B cell (primary cell): ENCODE results near the gene COL6A1. TPM values are rescaled to one million over a fixed set of nuclear protein-coding genes. Genes with fewer than 3 reads are reported as not detected.

Source experiments
- ATAC-seq: fragments of 200-7000 bp; cut with Tn5 transposase; one replicate; pipeline ENCODE4 v1.10.0; 2021; ENCODE audit warnings: low read depth, mild to moderate bottlenecking, moderate number of reproducible peaks, moderate library complexity
- CTCF ChIA-PET: fragments of 350-600 bp; sonication (Branson Sonifier 250); formaldehyde crosslinking; loops from one replicate; lab custom pipeline; 2021; ENCODE audit warnings: antibody characterized with exemption, inconsistent platforms; lab: Charles Lee
- POLR2A ChIA-PET: fragments of 350-600 bp; sonication (Branson Sonifier 250); formaldehyde crosslinking; loops from one replicate; lab custom pipeline; 2021; ENCODE audit warnings: antibody characterized with exemption; lab: Charles Lee
- DNase-seq: peaks from one replicate; pipeline ENCODE4 v3.0.0; 2013
- H2AFZ ChIP-seq: 2 replicates; pipeline ENCODE4 v1.6.1; 2012; ENCODE audit warnings: mild to moderate bottlenecking, low read depth, low read length; ENCODE audit not compliant: insufficient read depth, poor library complexity, severe bottlenecking
- H3K27ac ChIP-seq, 2 donors: 1 replicate in 1 of 2; 2 replicates in 1 of 2; pipeline ENCODE4 v1.5.1; 2012 to 2013; ENCODE audit warnings: low read length in 2 of 2, mild to moderate bottlenecking in 2 of 2, moderate library complexity in 1 of 2
- H3K27me3 ChIP-seq, 4 experiments: fragments of 200-600 bp in 1 of 4; sonication (generic) in 1 of 4; replicated peaks in 1 of 4; 1 replicate in 2 of 4; 2 replicates in 2 of 4; pipeline versions ENCODE4 v1.6.1 to v1.7.0; 2013 to 2016; ENCODE audit warnings: low read length in 3 of 4, mild to moderate bottlenecking in 2 of 4, mixed read lengths in 1 of 4, moderate library complexity in 1 of 4; ENCODE audit not compliant: insufficient read depth in 4 of 4, control insufficient read depth in 3 of 4; ENCODE audit errors: control extremely low read depth in 1 of 4
- H3K36me3 ChIP-seq, 2 experiments: replicated peaks in 1 of 2; 1 replicate in 1 of 2; 2 replicates in 1 of 2; pipeline versions ENCODE4 v1.6.1 to v1.7.1; 2013; ENCODE audit warnings: low read length in 1 of 2; ENCODE audit not compliant: insufficient read depth in 2 of 2, control insufficient read depth in 1 of 2; ENCODE audit errors: control extremely low read depth in 1 of 2, extremely low read depth in 1 of 2
- H3K4me1 ChIP-seq, 2 donors: fragments of 200-600 bp in 1 of 2; sonication (generic) in 1 of 2; 1 replicate in 1 of 2; 2 replicates in 1 of 2; pipeline versions ENCODE4 v1.5.1 to v1.6.1; 2013 to 2017; ENCODE audit warnings: low read length in 2 of 2; ENCODE audit not compliant: control insufficient read depth in 2 of 2, insufficient read depth in 2 of 2
- H3K4me2 ChIP-seq: replicated peaks from 2 replicates; pipeline ENCODE3; 2012; ENCODE audit warnings: mild to moderate bottlenecking, low read depth, low read length; ENCODE audit not compliant: poor library complexity, severe bottlenecking
- H3K4me3 ChIP-seq, 5 experiments: fragments of 200-600 bp in 1 of 5; sonication (generic) in 1 of 5; 1 replicate in 3 of 5; 2 replicates in 2 of 5; pipeline versions ENCODE4 v1.5.1 to v1.7.0; 2011 to 2016; ENCODE audit warnings: low read length in 4 of 5, mild to moderate bottlenecking in 4 of 5, low read depth in 2 of 5, control low read depth in 1 of 5, moderate library complexity in 1 of 5; ENCODE audit not compliant: insufficient read depth in 1 of 5; ENCODE audit errors: control extremely low read depth in 1 of 5, extremely low read depth in 1 of 5
- H3K79me2 ChIP-seq: fragments of 200-600 bp; sonication (generic); one replicate; pipeline ENCODE4 v1.6.0; 2016; ENCODE audit warnings: low read length; ENCODE audit not compliant: control insufficient read depth, insufficient read depth
- H3K9ac ChIP-seq: fragments of 200-600 bp; sonication (generic); 2 replicates; pipeline ENCODE4 v1.6.1; 2017; ENCODE audit warnings: mild to moderate bottlenecking, low read length, moderate library complexity
- H3K9me3 ChIP-seq, 3 donors: one replicate each; pipeline versions ENCODE4 v1.6.1 to v1.7.1; 2013; ENCODE audit warnings: low read length in 2 of 3; ENCODE audit not compliant: control insufficient read depth in 2 of 3, insufficient read depth in 1 of 3; ENCODE audit errors: control extremely low read depth in 1 of 3
- H4K20me1 ChIP-seq: 2 replicates; pipeline ENCODE4 v1.6.0; 2012; ENCODE audit warnings: mild to moderate bottlenecking, low read length; ENCODE audit not compliant: insufficient read depth, control insufficient read depth, poor library complexity, severe bottlenecking
- H3K27ac Mint-ChIP-seq: one replicate; pipeline ENCODE4 v1.8.0; 2021; ENCODE audit warnings: mixed read lengths
- H3K27me3 Mint-ChIP-seq: one replicate; pipeline ENCODE4 v1.8.0; 2021; ENCODE audit warnings: mixed read lengths
- H3K4me1 Mint-ChIP-seq: one replicate; pipeline ENCODE4 v1.8.0; 2021; ENCODE audit warnings: mixed read lengths
- H3K4me3 Mint-ChIP-seq: one replicate; pipeline ENCODE4 v1.8.0; 2021; ENCODE audit warnings: mixed read lengths
- H3K9me3 Mint-ChIP-seq: one replicate; pipeline ENCODE4 v1.8.0; 2022; ENCODE audit warnings: mixed read lengths; ENCODE audit not compliant: insufficient read depth
- EZH2 ChIP-seq: IDR thresholded peaks from 2 replicates; pipeline ENCODE4 v1.6.1; 2012; ENCODE audit warnings: borderline replicate concordance, low read depth, mild to moderate bottlenecking, moderate library complexity, low read length; ENCODE audit not compliant: insufficient read depth, poor library complexity, severe bottlenecking
- WGBS: methylation state at CpG from one replicate; pipeline ENCODE4 v1.1.5; 2013; ENCODE audit warnings: missing lambda C conversion rate; ENCODE audit not compliant: insufficient coverage; 5-methylcytosine and 5-hydroxymethylcytosine counted together
- intact Hi-C: fragments of 100-400 bp; cut with micrococcal nuclease; formaldehyde crosslinking; loops from one replicate; pipeline ENCODE4 v1.10.0; 2022
- polyA plus RNA-seq: library from polyadenylated mRNA; depleted of rRNA; stranded (reverse); fragments of >200 nt; gene quantifications from 2 replicates; pipeline ENCODE4 v1.2.3, GENCODE V29; 2012
- total RNA-seq, 2 donors: library from RNA; stranded (reverse); fragments of 120-200 nt in 1 of 2; gene quantifications; 1 replicate in 1 of 2; 2 replicates in 1 of 2; pipeline versions ENCODE4 v1.2.3 to v1.2.4, GENCODE V29; 2013 to 2022
- TF ChIP-seq, protein P1 (sequence below): fragments of 200-600 bp; IDR thresholded peaks from one replicate; pipeline ENCODE4 v1.8.0; 2022; ENCODE audit warnings: antibody characterized with exemption, mild to moderate bottlenecking

The COL6A1 gene
- total and polyA plus RNA-seq, 2 donors (not counting 1 experiment from before 2014, with no cell fraction given): 0.39 to 0.67 TPM

DNA sequence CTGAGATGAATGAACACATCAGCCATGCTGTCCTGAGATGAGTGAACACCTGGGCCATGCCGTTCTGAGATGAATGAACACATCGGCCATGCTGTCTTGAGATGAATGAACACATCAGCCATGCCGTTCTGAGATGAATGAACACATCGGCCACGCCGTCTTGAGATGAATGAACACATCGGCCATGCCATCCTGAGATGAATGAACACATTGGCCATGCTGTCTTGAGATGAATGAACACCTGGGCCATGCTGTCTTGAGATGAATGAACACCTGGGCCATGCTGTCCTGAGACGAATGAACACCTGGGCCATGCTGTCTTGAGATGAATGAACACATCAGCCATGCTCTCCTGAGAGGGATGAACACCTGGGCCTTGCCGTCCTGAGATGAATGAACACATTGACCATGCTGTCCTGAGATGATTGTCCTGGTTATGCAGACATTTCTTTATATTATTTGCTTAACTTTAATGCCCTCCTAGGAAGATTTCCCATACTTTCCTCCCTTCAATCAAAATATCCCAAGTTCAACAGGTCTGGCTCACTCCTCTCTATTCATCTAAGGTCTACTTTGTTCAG is 48.6 kb upstream of the COL6A1 start:
- no peak for DNase-seq
- ChIA-PET CTCF (no interaction called here), POLR2A (no interaction called here)
- no peaks in the 10 kb centered on the region for H4K20me1 ChIP-seq
- WGBS: 63% methylated on average over 8 of the region's 9 CpGs
- H3K79me2 ChIP-seq: no peaks in the 10 kb centered on the region
- H3K9ac ChIP-seq: no peak overlapping the region
- no peak overlapping the region for H3K27ac ChIP-seq
- no peak overlapping the region for H2AFZ ChIP-seq
- no peaks in the 10 kb centered on the region for H3K4me1 ChIP-seq
- ATAC-seq: no peak
- Mint-ChIP-seq H3K9me3 (no peaks in the 10 kb centered on the region), H3K4me3 (no peak overlapping the region), H3K4me1 (no peaks in the 10 kb centered on the region), H3K27ac (no peak overlapping the region), H3K27me3 (peaks cover 8% of the 10 kb centered on the region)
- intact Hi-C loops: no loop called here
- no peaks in the 10 kb centered on the region for H3K36me3 ChIP-seq
- no peak overlapping the region for H3K4me3 ChIP-seq
- H3K27me3 ChIP-seq: no peaks in the 10 kb centered on the region
- no peak for TF ChIP-seq EZH2
- TF ChIP-seq, protein P1, sequence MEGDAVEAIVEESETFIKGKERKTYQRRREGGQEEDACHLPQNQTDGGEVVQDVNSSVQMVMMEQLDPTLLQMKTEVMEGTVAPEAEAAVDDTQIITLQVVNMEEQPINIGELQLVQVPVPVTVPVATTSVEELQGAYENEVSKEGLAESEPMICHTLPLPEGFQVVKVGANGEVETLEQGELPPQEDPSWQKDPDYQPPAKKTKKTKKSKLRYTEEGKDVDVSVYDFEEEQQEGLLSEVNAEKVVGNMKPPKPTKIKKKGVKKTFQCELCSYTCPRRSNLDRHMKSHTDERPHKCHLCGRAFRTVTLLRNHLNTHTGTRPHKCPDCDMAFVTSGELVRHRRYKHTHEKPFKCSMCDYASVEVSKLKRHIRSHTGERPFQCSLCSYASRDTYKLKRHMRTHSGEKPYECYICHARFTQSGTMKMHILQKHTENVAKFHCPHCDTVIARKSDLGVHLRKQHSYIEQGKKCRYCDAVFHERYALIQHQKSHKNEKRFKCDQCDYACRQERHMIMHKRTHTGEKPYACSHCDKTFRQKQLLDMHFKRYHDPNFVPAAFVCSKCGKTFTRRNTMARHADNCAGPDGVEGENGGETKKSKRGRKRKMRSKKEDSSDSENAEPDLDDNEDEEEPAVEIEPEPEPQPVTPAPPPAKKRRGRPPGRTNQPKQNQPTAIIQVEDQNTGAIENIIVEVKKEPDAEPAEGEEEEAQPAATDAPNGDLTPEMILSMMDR: no peak
- peaks cover 0 to 57% (median 13%) of the 10 kb centered on the region in 3 donors for H3K9me3 ChIP-seq
- H3K4me2 ChIP-seq: no peak overlapping the region

DNA sequence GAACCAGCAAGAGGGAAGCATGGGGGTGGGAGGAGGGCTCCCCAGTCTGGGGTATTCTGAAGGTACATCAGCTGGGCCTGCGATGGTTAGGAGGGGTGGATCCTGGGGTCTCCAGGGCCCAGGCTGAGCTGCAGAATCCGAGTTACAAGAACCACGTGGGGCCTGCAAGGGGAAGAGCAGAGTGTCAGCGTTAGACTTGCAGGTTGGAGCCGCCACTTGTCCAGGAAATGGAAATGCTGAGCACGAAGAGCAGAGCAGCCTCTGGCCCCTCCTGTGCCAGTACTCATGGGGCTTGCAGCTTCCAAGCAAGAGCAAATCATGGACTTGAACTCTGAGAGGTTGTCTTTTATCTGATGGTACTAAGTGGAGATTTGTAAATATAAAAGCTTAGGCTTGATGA is 47.5 kb upstream of the COL6A1 start:
- CTCF ChIA-PET: no interaction called here
- Histone ChIP-seq H3K27me3 (no peaks in the 10 kb centered on the region), H3K4me1 (no peaks in the 10 kb centered on the region), H3K27ac (no peak overlapping the region), H4K20me1 (no peaks in the 10 kb centered on the region), H3K4me2 (no peak overlapping the region), H3K4me3 (no peak overlapping the region), H3K36me3 (no peaks in the 10 kb centered on the region), H3K9ac (no peak overlapping the region), H2AFZ (no peak overlapping the region), H3K9me3 (peaks cover 0 to 59% (median 13%) of the 10 kb centered on the region in 3 donors), H3K79me2 (no peaks in the 10 kb centered on the region)
- intact Hi-C loops: no loop called here
- Mint-ChIP-seq H3K4me1 (no peaks in the 10 kb centered on the region), H3K4me3 (no peak overlapping the region), H3K9me3 (no peaks in the 10 kb centered on the region), H3K27me3 (peaks cover 8% of the 10 kb centered on the region), H3K27ac (no peak overlapping the region)
- no peak for ATAC-seq
- TF ChIP-seq, protein P1: no peak
- no peak for TF ChIP-seq EZH2
- whole genome bisulfite sequencing: 74% methylated on average over 6 of the region's 6 CpGs
- no peak for DNase-seq
- POLR2A ChIA-PET: no interaction called here
